Eye (tissue), 1 donor: Measurements from ENCODE around the gene ZMYND11.

Experiments
- DNase-seq: peaks from one replicate; pipeline ENCODE4 v3.0.0-alpha.2; 2015

ZMYND11 gene

DNA sequence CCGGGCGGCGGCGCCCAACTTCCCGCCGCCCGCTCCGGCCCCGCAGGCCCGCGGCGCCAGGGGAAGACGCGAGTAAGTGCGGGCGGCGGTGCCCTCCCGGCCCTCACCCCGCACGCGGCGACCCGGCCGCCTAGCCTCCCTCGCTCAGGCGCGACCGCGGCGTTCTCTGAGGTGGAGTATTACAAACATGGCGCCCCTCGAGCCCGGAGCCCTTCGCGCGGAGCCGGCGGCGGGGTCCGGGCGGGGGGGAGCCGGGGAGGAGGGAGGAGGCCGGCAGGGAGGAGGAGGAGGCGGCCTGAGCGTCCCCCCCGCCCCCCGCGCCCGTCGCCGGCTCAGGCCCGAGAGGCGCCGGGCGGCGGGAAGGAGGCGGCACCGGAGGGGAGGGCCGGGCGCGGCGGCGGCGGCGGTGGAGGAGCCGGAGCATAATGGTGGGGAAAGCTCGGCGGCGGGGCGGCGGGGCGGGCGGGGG lies at the start of gene ZMYND11:
ZMYND11 (plus strand) TSS at position 324 of the 469 bp plus-strand sequence. CDS start 44,558 bp downstream, outside the sequence.
- DNase-seq = peak; percentile 85

DNA sequence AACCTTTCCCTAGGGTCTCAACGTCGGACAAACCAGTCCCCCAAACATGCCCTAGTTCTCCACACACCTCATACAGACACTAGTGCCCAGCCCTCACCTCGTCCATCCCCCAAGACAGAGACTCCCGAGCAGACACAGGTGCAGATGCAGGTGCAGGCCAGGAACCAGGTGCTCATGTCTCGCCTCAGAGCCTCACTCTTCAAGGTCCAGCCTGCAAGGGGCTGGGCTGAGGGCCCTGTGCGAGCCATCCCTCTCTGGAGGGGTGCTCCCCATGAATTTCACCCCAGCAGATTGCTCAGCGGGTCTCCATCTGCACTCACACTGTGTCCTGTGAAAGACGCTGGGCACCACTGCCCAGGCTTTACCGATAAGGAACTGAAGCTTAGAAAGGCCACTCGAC lies 49.2 kb upstream of the ZMYND11 start:
- DNase-seq = no peak

DNA sequence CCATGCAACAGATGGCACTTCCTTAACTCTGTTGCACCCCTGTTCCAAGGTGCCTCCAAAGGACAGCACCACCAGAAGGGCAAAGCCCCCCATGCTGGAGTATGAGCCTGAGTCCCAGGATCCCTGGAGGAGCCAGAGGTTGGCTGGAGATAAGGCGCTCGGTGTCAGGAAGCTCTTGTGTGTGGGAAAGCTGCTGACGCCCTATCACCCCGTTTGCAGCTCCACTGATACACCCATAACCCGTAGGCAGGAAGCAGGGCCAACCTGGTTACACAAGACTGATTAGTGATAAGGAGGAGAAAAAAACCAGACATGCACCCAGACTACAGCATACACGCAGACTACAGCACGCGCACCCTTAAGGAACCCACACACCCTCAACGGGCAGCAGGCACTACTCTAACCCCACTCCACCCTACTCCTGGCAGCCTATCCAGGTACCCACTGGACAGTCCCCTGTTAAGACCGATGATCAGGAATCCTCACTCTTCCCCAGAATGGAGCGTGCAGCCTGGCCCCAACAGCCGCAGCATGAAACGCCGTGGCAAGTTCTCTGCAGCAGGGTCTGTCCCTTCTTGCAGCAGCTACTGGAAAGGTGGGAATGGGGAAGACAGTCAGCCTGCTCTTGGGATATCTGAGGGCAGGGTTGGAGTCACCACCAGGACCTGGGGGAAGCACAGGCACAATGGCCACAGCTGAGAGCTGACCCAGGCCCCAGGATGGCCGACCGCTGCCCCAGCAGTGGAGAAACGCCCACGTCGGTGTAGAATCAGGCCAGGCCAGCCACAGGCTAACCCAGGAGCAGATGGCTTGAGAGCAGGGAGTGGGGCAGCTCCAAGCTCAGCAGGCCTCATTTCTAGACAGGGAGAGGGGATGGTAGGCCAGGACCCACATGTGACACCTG lies 47.8 kb upstream of the ZMYND11 start:
- no peak for DNase-seq

DNA sequence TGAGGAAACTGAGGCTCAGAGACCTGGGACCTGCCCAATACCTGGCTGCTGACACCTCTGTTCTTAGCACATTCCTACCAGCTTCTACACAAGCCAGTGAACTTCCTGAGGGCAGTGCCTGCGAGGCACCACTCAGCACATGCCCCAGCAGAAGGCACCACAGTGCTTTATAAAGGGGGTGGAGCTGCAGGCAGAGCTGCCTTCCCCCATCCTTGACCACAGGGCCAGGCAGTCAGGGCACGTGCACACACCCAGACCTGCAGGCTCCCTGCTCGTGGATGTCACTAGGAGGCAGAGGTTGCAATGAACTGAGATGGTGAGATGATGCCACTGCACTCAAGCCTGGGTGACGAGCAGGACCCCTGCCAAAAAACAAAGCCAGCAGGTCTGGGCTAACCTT lies 47.0 kb upstream of the ZMYND11 start:
- DNase-seq = no peak

DNA sequence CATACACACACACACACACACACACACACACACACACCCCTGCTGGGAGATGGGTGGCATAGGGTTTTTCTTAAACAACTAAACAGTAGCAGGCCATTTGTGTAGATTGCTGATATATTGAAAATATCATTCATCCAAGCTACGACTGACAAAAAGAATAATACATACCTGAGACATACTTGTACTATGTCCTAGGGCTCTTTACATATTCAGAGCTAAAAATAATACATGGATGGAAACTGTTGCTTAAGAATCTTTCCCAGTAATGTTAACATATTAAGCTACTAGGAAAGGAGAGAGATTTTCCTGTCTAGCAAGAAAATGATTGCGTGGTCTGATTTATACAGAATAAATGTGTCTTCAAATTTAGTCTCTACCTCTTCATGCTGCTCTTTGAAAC lies 46.0 kb upstream of the ZMYND11 start:
- no peak for DNase-seq

DNA sequence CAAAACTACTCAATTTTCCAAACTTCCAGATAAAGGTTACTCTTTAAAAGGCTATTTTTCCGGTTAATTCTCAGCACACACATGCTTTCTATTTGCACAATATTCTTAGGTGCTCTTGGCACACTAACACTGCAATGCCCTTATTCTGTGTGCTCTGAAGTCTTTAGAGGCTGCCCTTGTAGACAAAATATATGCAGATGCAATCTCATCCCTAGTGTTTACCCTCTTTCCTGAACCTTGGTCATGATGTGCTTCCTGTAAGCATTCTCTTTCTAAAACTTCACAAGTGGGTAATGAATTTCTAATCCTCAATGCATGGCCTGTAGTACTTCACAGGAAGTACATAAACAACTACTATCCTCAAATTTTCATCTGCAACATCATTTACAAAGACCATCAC lies 45.1 kb upstream of the ZMYND11 start:
- DNase-seq = no peak

DNA sequence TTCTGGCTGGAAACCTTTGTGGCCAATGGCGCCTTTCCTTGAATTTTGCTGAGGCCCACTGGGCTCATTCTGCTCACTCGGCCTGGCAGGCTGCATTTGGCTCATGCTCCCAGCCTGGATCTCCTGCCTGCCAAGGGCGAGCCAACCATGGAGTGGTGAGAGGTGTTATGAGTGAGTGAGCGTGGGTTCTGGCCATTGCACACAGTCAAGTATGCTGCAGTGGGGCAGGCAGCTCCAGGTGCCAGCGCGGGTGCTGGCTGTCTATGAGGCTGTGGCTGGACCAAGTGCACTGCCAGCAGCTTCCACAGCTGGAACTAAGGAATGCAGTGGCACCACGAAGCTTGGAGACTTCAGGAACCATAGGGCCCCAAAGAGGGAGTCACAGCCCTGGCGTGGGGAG lies 43.9 kb upstream of the ZMYND11 start:
- no peak for DNase-seq

DNA sequence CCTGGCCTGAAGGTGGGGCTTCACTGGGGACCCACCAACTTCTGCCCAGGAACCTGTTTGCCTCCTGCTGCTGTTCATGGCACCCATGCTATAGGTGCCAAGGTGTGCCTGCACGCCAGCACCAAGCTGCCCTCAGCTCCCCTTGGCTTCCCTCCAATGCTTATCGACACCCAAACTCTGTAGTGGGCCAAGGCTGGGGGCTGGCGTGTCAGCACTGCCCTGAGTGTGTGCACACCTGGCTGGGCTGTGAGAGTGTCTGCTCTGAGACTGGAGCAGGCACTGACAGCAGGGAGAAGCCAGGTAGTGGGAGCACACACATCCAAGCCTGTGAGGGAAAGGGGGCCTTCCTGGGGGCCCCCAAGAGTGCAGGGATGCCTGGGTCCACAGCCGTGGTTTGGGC lies 43.1 kb upstream of the ZMYND11 start:
- no peak for DNase-seq

DNA sequence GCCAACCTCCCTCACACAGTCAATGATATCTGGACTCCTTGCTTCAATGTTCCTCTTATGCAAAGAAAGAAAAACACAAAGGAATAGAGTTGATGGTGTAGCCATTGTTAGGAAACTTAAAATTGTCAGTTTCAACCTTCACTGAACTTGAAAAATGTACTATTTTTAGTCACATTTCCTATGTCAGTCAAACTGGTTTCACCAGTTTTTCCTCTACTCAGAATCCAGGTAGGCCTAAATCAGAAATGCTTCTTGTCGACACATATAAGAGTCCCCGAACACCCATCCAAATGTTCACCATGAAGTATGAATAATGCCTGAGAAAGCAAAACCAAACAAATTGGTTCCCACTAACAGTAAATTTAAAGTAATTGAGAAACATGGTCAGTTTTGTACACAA lies 42.4 kb upstream of the ZMYND11 start:
- peak; percentile 20 for DNase-seq

DNA sequence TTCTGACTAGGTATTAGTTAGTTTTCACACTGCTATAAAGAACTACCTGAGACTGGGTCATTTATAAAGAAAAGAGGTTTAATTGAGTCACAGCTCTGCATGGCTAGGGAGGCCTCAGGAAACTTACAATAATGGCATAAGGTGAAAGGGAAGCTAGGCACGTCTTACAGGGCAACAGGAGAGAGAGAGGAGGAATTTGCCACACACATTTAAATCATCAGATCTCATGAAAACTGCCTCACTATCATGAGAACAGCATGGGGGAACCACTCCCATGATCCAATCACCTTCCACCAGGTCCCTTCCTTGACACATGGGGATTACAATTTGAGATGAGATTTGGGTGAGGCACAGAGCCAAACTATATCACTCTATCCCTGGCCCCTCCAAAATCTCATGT lies 40.6 kb upstream of the ZMYND11 start:
- no peak for DNase-seq

DNA sequence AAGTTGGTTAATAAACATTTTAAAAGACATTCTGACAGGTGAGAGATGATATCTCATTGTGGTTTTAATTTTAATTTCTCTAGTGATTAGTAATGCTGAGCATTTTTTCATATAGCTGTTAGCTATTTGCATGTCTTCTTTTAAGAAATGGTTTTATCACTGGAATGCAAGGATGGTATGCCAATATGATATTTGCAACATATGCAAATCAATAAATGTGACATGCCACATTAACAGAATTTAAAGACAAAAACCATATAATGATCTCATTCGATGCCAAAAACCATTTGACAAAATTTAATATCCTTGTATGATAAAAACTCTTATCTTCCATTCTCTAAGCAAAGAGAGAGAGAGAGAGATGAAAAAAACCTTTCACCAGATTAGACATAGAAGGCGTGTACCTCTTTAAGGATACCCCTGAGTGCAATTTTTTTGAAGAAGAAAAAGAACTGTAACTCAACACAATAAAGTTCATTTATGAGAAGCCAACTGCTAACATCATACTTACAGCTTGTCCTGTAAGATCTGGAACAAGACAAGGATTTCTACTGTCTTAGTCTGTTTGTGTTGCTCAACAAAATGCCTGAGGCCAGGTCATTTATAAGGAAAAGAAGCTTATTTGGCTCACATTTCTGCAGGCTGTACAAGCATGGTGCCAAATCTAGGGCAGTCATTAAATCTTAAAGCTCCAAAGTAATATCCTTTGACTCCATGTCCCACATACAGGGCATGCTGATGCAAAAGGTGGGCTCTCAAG lies 39.7 kb upstream of the ZMYND11 start:
- DNase-seq = no peak

DNA sequence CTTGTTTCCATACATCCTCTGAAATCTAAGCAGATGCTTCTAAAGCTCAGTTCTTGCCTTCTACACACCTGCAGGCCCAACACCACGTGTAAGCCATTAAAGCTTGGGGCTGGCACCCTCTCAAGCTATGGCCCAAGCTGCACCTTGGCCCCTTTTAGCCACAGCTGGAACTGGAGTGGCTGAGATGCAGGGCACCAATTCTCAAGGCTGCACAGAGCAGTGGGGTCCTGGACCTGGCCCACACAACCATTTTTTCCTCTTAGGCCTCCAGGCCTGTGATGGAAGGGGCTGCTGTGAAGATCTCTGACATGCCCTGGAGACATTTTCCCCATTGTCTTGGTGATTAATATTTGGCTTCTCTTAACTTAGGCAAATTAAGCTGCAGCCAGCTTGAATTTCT lies 38.8 kb upstream of the ZMYND11 start:
- no peak for DNase-seq

DNA sequence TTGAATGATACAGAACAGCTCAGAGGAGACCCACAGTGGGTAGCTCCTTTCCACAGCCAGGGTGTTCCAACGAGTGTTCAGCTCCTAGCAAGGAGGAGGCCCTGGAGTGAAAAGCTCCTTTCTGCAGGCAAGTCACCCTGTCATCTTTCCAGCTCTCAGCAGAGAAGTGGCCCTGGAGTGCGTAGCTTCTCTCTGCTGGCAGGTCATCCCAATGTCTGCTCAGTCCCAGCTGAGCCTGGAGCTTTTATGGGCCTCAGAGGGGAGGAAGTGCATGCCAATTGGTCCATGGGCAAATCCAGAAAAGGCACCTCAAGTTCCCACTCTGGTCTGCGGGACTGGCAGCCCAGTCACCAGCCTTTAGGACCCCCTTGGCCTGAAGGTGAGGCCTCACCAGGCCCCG lies 30.8 kb upstream of the ZMYND11 start:
- no peak for DNase-seq

DNA sequence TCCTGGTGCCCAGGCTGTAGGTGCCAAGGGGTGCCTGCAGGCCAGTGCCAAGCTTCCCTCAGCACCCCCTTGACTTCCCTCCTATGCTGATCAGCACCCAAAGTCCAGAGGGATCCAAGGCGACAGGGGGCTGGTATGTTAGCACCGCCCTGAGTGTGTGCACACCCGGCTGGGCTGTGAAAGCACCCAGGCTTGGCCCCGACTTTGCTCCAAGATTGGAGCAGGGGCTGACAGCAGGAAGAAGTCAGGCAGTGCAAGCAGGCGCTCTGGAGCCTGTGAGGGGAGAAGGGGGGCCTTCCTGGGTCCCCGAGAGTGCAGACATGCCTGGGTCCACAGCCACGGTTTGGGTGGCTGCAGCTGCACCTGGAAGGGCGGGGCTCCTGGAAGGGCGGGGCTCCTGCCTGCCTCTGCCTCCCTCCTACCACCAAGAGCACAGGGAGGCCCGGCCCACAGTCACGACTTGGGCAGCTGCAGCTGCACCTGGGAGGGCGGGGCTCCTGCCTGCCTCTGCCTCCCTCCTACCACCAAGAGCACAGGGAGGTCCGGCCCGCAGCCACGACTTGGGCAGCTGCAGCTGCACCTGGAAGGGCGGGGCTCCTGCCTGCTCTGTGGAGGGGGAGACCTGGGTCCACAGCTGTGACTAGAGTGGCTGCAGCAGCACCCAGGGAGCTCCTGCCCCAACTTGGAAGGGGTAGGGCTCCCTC lies 30.2 kb upstream of the ZMYND11 start:
- no peak for DNase-seq

DNA sequence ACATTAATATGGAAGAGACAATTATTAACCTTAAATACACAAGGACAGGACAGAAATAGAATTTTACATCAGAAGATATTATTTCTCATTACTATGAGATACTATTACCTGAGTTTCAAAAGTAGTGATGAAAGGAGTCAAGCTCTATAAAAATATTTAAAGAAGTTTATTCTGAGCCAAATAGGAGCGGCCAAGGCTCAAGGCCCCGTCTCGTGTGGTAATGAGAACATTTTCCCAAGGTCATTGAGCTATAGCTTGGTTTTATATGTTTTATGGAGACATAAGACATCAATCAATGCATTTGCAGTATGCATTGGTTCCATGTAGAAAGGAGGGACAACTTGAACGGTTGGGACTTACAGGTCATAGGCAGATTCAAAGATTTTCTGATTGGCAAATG lies 29.4 kb upstream of the ZMYND11 start:
- DNase-seq = no peak

DNA sequence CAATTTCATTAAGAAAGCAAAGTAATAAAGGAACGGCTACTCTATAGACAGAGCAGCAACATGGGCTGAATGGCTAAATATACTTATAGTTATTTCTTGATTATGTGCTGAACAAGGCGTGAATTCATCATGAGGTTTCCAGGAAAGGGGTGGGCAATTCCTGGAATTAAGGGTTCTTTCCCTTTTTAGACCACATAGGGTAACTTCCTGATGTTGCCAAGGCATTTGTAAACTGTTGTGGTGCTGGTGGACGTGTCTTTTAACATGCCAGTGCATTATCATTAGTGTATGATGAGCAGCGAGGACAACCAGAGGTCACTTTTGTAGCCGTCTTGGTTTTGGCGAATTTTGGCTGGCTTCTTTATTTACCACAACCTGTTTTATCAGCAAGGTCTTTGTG lies 28.5 kb upstream of the ZMYND11 start:
- no peak for DNase-seq

DNA sequence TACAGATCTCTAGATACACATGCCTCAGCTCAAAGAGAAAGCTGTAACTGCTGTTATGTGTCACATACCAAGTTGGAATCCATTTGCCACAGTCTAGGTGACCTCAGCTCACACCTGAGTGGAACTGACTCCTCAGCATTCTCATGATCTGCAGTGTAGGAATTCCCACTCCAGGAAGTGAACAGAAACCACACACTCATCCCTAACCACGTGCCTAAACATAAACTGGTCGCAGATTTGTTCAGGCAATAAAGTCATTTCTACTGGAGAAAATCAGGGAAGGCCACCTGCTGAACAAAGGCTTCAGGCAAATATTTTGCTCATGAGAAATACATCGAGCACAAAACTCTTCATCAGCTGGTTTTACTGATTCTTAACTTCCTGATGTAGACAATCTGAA lies 23.0 kb upstream of the ZMYND11 start:
- no peak for DNase-seq

DNA sequence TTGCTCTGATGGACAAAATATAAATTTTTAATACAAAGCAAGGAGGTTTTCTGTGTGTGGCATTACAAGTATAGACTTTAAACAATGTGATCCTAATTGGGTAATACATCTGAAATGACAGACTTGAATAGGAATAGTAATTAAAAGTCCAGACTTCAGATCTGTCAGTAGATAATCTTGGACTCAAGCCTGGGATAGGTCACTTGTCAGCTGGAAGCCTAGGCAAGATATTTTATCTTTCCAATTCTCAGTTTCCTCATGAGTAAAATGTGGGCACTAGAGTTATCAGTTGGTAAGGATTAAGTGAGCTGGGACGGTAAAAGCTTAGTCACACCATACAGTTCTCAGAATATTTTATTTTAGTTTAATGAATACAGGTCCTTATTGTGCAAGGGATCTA lies 10.4 kb upstream of the ZMYND11 start:
- no peak for DNase-seq

DNA sequence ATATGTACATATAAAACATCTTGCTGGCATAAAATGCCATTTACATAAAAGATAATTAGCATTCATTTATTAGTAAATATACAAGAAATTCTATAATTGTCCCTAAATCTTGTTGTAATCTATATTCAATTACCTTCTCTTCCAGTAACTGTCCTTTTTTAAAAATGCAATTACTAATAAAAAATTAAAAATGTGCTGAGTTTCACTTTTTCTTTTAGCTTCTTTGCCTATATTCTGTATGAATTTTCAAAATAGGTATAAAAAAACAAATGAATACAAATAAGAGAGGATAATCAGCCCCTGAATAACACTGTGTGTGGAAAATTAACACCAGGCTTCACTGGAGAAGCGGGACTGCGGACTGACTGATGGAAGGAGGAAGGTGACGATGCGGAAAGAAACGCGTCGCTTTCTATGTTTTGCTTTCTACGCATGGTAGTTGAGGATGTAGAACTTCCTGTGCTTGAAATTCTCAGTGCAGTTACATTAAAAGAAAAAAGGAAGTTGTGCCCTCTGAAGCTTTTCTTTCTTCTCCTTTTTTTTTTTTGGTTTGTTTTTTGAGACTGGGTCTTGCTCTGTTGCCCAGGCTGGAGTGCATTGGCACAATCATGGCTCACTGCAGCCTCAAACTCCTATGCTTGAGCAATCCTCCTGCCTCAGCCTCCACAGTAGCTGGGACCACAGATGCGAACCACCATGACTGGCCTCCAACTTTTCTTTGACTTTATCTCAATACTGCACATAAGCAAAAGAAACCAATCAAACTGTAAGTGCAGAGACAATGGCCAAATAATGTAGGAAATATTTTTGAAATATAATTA lies 7.4 kb upstream of the ZMYND11 start:
- DNase-seq = no peak

DNA sequence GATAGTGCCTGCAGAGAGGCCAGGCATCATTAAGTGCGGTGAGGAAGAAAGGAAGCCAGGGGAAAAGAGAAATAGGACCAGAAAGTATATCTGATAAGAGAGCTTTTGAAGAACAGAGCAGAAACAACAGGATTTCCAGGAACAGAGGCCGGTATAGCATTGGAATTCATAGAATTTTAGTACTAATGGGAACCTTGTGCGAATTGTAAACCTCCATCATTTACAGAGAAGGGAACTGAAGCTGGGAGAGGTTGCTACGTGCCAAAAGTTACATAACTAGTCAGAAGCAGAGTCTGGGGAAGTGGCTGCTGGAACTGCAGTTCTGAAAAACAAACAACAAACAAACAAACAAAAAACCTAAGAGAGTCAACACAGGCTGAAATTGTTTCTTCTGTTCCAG lies 5.4 kb upstream of the ZMYND11 start:
- DNase-seq = no peak

DNA sequence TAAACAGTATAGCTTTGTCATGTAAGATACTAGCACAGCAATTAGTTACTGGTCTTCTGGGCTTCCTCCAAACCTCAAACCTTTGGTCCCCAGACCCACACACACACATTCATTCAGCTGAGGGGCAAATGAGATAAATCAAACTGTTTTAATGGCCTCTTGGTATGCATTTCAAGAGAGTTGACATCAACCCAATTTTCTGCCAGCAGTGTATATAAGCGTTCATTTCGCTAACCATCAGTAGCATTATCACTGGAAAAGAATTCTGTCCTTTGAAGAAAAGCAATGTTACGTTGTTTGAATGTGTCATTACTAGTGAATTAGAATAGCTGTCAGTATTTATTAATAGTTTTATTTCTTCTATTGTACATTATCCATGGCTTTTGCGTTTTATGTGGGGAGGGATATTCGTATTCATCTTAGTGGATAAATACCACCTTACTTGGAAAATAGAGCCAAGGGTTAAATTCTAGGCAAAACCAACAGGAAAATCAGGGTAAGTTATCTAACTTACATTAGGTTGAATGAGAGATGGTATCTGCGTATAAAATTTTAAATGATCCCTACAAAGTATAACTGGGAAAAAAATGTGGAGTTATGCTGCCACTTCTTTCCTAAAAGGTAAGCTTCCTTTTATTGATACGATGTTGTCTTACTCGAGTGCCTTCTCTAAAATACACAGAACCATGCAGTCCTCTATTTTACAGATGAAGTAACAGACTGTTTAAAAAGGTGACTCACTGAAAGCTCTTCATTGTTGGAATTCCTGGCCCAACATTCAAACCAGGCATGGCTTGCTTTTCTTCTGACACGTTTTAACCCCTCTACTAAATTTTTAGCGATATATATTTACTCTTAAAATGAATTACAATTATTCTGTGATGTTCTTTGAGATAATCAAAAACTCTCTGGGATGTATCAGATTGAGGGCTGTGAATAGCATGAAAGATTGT lies 2.0 kb upstream of the ZMYND11 start:
- DNase-seq = peak; percentile 20
